GM18517 (cell line): Measurements from ENCODE around the gene SGCA.

Experiments used
- ATAC-seq: cut with Tn5 transposase; IDR thresholded peaks from one replicate; pipeline ENCODE4 v1.9.1; 2021; ENCODE audit warnings: mild to moderate bottlenecking, moderate library complexity; ENCODE audit not compliant: unreplicated experiment

SGCA gene

DNA sequence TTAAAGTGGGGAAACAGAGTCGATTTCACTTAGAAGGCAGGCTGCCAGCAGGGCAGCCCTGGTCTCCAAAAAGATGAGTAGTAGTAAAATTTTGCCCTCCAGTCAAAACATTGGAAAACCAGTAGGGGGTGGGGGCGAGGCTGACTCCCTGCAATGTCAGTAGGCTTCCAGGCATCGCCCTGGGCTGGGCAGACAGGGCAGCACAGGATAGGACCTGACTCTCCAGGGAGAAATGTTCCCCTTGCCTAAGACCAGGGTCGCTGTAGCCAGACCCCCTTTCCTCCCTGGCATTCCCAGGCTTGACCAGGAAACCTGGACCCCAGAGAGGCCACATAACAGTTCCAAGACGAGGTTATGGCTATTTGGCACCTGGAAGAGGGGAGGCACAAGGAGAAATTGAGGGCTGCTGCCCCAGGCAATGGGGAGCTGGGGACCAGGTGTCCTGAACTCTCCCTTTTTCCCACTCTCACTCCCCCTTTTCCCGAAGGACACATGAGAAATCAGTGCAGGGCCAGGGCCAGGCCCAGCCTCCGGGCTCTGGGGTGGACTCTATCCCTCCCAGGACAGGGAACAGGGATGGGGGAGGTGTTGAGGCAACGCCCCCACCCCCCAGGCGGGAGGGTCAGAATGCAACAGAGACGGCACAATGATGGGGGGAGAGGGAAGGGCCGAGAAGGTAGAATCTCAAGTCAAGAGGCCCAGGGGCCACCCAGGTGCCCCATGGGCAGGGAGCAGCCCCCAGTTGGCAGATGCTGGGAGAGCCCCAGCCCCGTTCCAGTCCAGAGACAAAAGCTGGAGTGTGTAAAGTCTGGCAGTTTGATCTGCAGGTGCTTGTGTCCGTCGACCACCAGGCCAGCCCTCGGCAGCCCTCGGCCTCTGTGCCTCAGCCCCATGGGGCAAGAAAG, 31.3 kb upstream of the SGCA start:
- no peak for ATAC-seq

GRCh38 chr17:50135316-50136095, 30.3 kb upstream of the SGCA start:
- no peak for ATAC-seq

DNA sequence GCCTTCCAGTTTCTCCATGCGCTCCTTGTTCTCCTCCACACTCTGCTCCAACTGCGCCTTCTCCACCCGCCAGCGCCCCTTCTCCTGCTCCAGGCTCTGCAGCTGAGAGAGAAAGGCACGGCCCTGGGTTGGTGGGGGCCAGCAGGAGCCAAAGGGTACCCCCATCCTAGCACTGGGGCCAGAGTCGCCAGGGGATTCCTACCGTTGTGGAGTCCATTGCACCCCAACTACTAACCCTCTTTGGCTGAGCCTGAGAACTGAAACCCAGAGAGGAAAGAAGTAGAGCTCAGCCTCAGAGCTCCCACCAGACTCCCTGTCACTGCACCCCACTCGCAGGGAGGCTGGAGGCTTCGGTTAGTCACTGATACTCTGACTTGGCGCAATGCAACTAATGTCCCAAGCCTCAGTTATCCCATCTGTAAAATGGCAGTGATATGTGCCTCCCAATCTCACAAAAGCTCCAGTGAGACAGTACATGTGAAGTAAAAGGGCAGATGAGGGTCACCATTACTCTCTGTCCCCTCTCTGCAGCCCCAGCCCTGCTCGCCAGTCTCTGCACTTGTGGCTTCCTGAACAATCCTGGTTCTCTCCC, 29.6 kb upstream of the SGCA start:
- no peak for ATAC-seq

DNA sequence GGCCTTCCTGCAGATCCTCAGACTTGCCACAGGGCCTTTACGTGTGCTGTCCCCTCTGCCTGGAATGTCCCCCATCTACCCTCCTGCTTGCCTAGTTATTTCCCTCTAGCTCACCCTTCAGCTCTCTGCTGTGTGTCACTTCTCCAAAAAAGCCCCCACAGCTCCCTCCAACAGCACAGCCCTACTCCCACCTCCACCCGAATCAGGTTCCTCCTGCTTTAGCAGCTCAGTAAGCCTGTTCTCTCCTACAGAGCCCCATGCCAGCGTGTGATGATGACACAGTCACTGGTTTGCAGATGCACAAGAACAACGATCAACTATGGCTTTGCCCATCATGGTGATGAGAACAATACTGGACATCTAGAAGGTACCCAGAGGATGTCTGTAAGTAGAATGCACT, 28.8 kb upstream of the SGCA start:
- ATAC-seq, result no peak

DNA sequence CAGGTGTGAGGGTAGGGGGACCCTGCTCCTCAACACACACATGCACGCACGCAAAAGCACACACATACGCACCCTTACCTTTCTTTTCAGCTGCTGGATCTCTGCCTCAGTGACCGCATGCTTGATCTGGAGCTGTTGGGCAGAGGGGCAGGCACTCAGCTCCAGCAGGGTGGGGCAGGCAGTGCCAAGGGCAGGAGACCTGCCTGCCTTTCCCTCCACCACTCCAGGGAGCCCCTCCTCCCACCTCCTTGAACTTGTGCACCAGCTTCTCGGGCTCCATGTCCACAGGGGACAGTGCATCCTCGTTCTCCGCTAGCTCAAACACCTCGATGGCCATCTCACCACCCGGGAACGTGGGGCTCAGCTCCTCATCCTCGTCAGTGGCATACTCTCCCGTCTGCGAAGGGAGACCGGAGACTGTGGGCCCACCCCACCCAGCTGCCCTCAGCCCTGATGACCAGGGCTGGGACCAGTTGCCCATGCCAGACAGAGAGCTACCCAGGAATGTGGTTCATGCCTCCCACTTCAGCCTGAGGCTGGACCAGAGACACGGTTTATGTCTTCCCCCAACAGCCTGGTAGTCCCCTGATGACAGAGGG, 26.5 kb upstream of the SGCA start:
- no peak for ATAC-seq

DNA sequence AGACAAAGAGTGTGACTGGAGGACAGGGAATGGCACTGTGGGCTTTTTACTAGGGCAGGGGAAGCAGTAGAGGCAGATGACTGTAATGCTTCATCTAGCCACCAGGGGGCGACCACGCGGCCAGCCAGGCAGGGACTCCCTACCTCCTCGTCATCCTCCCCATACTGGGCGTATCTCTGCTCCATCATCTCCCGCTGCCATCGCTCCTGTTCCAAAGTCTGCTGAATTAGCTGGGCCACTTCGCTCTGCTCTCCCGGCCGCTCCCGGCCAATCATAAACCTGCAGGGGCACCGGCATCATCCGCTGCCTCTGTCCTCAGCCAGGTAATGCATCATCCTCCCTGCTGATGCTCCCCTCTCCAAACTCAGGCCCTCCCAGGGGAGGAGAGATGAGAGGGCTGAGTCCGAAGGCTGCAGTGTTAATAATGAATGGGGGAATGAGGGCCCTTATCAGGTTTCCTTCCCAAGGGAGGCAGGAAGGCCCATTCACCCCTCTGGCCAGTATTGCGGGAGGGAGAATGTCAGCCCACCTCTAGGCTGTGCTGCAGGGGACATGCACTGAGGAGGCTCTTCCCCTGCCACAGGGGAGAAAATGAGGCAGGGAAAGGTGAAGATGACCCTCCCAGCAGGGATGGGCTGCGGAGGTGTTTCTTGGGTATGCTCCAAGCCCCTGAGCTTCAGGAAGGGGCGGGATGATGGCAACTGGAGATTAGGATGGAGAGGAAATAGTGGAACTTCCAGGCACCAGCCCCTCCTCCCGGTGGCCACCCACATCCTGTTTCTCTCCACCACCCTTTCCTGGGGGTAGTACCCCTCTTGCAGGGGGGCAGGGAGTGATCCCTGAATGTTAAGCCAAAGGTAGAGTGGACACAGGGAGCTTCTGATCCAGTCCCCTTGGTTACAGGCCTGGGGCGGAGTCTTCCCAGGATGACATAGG, 25.6 kb upstream of the SGCA start:
- ATAC-seq, result peak; percentile 54

- ATAC-seq, result no peak
Observed at GRCh38 chr17:50141026-50141744, 24.6 kb upstream of the SGCA start.

GRCh38 chr17:50141745-50142110, 24.1 kb upstream of the SGCA start:
- ATAC-seq, result no peak

DNA sequence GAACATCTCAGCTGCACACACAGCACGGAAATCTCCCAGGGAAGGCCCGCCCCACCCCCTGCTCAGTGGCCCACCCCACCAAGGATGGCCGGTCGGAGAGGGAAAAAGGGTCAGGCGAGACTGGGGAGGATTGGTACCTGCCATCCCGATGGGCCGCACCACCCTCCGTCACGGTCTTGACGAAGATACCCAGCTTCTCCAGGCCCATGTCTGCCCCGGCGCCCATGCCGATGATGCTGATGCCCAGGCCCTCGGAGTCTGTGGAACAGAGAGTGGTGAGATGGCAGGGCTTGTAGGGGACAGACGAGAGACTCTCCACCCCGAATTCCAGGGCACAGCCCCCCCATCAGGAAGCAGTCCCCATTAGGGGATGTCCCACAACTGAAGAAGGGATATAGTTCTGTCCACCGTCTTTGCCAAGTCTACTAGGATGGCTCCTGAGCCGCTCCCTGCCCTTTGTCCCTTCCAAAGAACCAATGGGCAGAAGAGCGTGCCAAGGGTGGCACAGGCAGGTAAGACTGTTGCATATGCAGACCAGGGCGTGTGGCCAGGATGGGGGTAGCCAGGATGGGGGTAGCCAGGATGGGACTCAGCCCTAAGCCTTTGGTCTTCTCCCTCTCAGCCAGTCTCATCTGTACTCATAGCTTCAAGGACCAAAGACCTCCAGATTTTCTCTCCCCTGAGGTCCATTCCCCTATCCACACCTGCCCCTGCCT, 22.2 kb upstream of the SGCA start:
- no peak for ATAC-seq

DNA sequence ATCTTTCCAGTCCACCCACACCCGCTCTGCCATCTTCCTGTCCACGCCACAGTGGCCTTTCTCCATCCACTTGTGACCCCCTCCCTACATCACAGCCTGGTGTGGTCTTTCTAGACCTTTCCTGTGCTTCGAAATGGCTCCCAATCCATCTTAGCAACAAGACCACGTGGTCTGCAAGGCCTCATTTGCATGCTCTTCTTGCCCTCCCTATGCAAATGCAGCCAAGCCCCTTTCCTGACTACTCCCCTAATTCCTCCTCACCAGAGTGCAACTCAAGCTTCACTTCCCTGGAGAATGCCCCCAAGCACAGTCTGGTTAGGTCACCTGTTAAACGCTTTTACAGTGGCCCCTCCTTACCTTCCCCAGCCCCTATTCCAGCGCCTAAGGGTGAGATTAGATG, 21.4 kb upstream of the SGCA start:
- ATAC-seq, result no peak

GRCh38 chr17:50144845-50145531, 20.8 kb upstream of the SGCA start:
- ATAC-seq, result no peak

DNA sequence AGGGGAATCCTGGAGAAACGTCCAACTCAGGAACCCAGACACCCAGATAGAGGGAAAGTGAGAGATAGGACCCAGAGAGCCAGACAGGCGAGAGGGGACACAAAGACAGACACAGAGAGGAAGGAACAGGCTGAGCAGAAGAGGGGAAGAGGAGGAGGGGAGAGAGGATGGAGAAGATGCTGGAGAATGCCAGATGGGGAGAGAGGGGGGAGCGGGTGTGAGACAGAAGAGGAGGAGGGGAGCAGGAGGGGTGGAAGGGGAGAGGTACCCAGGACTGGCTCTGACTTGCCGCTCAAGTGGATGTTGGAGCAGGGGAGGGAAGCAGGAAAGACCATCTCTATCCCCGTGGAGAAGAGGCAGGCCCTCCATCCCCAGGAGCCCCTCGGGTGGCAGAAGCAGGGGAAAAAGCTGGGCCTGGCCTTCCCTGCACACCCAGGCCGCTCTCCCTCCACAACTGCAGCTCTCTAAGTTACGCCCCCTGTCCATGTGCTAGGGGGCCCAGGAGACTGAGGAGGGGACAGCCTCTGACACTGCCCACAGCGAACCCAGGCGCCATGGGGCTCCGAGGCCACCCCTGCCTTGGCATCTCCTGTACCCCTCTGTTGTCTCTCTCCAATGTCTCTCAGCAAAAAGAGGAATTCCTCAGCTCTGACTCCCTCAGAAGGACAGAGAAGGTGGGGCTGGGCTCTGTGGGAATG, 20.1 kb upstream of the SGCA start:
- ATAC-seq, result no peak

DNA sequence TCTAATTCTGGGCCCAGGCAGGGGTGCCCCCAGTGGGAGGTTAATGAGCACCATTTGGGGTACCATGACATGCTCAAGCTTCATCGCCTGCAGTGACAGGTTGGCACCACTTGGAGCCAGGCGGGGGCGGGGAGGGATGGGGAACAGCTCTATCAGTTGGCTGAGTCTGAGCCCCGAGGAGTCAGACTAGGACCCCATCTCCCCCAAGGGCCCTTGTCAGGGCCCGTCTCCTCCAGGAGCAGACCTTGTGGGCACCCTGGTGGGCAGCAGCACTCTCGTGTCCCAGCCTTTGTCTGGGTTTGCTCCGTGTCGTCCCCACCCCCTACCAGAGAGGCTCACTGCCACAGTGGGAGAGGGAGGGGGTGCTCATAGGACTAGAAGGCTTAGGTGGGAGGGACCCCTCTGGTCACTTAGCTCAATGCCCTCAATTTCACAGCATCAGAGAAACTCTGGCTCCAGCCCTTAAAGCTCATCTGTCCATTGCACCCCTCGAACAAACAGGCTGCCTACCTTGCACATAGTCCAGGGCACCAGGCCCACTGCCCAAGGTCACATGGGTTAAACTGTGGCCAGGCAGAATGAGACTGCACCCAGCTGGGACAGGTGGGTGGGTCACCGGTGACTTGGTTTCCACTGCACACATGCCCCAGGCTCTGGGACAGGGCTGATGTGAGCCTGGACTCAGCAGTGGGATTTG, 19.4 kb upstream of the SGCA start:
- ATAC-seq, result no peak

DNA sequence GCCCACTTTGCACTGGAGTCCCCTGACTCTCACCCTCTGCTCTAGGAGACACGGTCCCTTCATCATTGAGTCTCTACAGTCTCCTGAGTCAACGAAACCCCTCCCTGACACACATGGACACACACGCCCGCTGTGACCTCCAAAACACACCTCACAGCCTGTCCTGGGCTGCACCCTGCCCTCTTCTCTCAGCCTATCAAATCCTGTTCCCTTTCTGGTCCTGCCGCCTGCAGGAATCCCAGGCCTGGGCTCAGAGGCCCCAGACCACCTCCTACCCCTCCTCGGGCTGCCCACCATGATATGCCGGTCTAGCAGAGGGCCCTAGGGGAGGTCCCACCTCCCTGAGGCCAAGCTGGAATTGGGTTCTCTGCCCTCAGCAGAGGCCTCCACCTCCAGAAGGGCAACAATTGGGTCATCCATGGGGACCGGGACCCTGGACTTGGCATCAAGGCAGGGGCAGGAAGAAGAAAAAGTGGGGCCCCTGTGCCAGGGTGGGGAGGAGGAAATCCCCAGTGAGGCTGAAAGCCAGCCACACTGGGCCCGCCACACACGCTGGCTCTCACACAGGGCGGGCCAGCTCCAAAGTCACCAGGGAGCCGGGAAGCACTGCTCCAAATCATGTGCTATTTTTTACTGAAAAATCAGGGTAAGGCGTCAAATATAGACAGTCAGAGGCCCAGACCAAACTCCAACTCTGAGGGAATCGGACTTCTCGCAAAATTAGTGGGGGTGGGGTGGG, 18.7 kb upstream of the SGCA start:
- ATAC-seq, result no peak

DNA sequence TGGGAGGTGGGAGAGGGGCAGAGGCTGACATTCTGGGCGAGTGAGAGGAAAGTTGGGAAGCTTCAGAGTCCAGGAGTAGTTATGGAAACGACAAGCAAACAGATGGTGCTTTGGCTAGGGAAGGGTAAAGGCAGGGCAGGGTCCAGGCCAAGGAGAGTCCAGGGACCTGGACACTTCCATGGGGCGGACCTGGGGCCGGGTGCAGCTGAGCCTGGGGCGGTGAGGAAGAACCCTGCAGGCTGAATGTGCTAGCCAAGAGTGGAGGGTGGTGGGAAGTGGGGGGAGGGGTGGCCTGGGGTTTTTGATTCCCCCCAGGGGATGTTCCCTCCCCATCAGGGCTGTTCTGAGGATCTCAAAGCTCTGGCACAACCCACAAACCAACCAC, 18.0 kb upstream of the SGCA start:
- ATAC-seq, result no peak

GRCh38 chr17:50148226-50149090, 17.3 kb upstream of the SGCA start:
- ATAC-seq, result peak; percentile 42
